Activated naive CD4-positive, alpha-beta T cell treated with anti-CD3 and anti-CD28 coated beads for 36 hours (primary cell): Measurements from ENCODE around the gene ODAPH. TPM values are rescaled to one million over a fixed set of nuclear protein-coding genes. Genes with fewer than 3 reads are reported as not detected.
"Not testable (repeated sequence)": the region's sequence is repeated elsewhere in the genome, so short reads cannot be mapped to it uniquely, and the experiment has no call there.

Source experiments
- CTCF ChIA-PET: fragments of 350-600 bp; sonication (Branson Sonifier 250); formaldehyde crosslinking; loops from one replicate; lab custom pipeline; 2021; ENCODE audit warnings: antibody characterized with exemption; lab: Charles Lee
- DNase-seq: peaks from one replicate; pipeline ENCODE4 v3.0.0-alpha.2; 2020
- H3K27ac Mint-ChIP-seq: one replicate; pipeline ENCODE4 v1.8.0; 2021; ENCODE audit warnings: mild to moderate bottlenecking, mixed read lengths
- H3K27me3 Mint-ChIP-seq: one replicate; pipeline ENCODE4 v1.8.0; 2021; ENCODE audit warnings: low read depth, mixed read lengths
- H3K36me3 Mint-ChIP-seq: one replicate; pipeline ENCODE4 v1.8.0; 2021; ENCODE audit warnings: low read depth, mixed read lengths
- H3K4me1 Mint-ChIP-seq: one replicate; pipeline ENCODE4 v1.8.0; 2021; ENCODE audit warnings: low read depth, mixed read lengths
- H3K4me3 Mint-ChIP-seq: one replicate; pipeline ENCODE4 v1.8.0; 2021; ENCODE audit warnings: mild to moderate bottlenecking, moderate library complexity, mixed read lengths
- H3K9me3 Mint-ChIP-seq: one replicate; pipeline ENCODE4 v1.8.0; 2021; ENCODE audit warnings: mixed read lengths
- intact Hi-C: fragments of 100-400 bp; cut with micrococcal nuclease; formaldehyde crosslinking; loops from one replicate; pipeline ENCODE4 v1.15.1; 2023
- total RNA-seq, 2 experiments: library from RNA; stranded (reverse); gene quantifications; one replicate each; pipeline ENCODE4 v1.2.3, GENCODE V29; 2021

ODAPH gene
- total RNA-seq, 2 experiments from 2014 or later = not detected

GRCh38 chr4:75525910-75526309, 30.0 kb upstream of the ODAPH start:
- DNase-seq = no peak
- H3K36me3 Mint-ChIP-seq = peaks cover 46% of the 10 kb centered on the region
- H3K4me1 Mint-ChIP-seq = peaks cover 8% of the 10 kb centered on the region
- H3K4me3 Mint-ChIP-seq = no peak overlapping the region
- H3K9me3 Mint-ChIP-seq = no peaks in the 10 kb centered on the region
- no peak overlapping the region for H3K27ac Mint-ChIP-seq
- CTCF ChIA-PET = no interaction called here
- H3K27me3 Mint-ChIP-seq = no peaks in the 10 kb centered on the region
- intact Hi-C loops = no loop called here

- H3K4me1 Mint-ChIP-seq = peaks cover 7% of the 10 kb centered on the region
- H3K9me3 Mint-ChIP-seq = peaks cover 4% of the 10 kb centered on the region
- H3K4me3 Mint-ChIP-seq = no peak overlapping the region
- intact Hi-C loops = no loop called here
- no peaks in the 10 kb centered on the region for H3K27me3 Mint-ChIP-seq
- H3K27ac Mint-ChIP-seq = no peak overlapping the region
- H3K36me3 Mint-ChIP-seq = peaks cover 60% of the 10 kb centered on the region
- CTCF ChIA-PET = interaction anchor here (1.3 kb wide), 1 partner anchor 17 kb away, joined by 5 read pairs; no protein-coding TSS in a partner anchor
- no peak for DNase-seq
Observed at GRCh38 chr4:75527482-75527881, 28.4 kb upstream of the ODAPH start.

DNA sequence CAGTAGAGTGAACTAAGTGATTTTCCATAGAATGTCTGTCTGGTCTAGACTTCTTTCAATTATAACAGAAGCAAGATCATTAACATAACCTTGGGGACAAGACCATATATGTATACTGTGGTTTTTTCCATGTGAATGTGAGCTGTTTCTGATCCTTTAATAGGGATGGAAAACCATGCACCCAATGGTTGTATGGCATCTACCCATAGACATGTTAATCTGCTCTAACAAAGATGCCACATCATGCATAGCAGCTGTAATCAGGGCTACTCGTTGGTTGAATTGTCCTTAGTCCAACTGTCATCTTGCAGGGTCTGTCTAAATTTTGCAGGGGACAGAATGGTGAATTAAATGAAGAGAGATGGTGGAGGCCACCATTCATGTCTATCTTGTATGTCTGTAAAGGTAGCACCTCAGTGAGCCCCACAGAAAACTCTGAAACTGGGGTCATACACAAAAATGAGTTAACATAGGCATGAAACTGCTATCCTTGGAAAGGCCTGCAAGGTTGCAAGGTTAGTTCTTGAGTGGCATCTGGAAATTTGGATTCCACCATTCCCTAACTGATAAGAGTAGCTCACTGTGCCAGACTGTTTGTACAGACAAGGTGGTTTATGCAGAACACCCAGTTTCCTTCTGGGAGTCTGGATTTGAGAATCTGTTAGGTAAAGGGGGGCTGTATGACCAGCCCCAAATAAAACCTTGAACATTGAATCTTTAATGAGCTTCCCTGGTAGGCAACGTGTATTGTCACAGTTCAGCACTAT, 25.1 kb upstream of the ODAPH start:
- Mint-ChIP-seq H3K27me3 (no peaks in the 10 kb centered on the region), H3K36me3 (peaks cover 56% of the 10 kb centered on the region), H3K9me3 (peaks cover 12% of the 10 kb centered on the region), H3K4me3 (no peak overlapping the region), H3K27ac (no peak overlapping the region), H3K4me1 (no peaks in the 10 kb centered on the region)
- intact Hi-C loops = no loop called here
- no peak for DNase-seq
- CTCF ChIA-PET = no interaction called here

DNA sequence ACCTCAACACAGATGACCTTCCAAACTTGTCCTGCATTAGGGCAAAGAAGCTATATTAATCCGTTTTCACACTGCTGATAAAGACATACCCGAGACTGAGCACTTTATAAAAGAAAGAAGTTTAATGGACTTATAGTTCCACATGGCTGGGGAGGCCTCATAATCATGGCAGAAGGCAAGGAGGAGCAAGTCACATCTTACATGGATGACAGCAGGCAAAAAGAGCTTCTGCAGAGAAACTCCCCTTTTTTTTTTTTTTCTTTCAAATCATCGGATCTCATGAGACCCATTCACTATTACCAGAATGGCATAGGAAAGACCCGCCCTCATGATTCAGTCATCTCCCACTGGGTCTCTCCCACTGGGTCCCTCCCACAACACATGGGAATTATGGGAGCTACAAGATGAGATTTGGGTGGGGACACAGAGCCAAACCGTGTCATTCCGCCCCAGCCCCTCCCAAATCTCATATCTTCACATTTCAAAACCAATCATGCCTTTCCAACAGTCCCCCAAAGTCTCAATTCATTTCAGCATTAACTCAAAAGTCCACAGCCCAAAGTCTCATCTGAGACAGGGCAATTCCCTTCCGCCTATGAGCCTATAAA, 24.2 kb upstream of the ODAPH start:
- H3K4me3 Mint-ChIP-seq, DNase-seq, H3K27ac Mint-ChIP-seq, H3K4me1 Mint-ChIP-seq, intact Hi-C loops, H3K27me3 Mint-ChIP-seq: not testable (repeated sequence)
- peaks cover 12% of the 10 kb centered on the region for H3K9me3 Mint-ChIP-seq
- CTCF ChIA-PET = interaction anchor here (0.6 to 0.7 kb wide), 2 partner anchors 280 to 1205 kb away, joined by 3 read pairs; no protein-coding TSS in a partner anchor
- H3K36me3 Mint-ChIP-seq = peaks cover 52% of the 10 kb centered on the region

DNA sequence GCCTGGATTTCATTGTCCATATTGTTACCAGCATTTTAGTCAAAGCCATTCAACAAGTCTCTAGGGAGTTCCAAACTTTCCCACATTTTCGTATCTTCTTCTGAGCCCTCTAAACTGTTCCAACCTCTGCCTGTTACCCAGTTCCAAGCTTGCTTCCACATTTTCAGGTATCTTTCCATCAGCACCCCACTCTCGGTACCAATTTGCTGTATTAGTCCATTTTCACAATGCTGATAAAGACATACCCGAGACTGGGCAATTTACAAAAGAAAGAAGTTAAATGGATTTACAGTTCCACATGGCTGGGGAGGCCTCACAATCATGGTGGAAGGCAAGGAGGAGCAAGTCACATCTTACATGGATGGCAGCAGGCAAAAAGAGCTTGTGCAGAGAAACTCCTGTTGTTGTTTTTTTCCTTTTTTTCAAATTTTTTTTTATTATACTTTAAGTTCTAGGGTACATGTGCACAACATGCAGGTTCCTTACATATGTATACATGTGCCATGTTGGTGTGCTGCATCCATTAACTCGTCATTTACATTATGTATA, 22.5 kb upstream of the ODAPH start:
- H3K27ac Mint-ChIP-seq, intact Hi-C loops, CTCF ChIA-PET, DNase-seq, H3K27me3 Mint-ChIP-seq, H3K4me1 Mint-ChIP-seq, H3K4me3 Mint-ChIP-seq: not testable (repeated sequence)
- peaks cover 12% of the 10 kb centered on the region for H3K9me3 Mint-ChIP-seq
- peaks cover 48% of the 10 kb centered on the region for H3K36me3 Mint-ChIP-seq

GRCh38 chr4:75533926-75534325, 21.9 kb upstream of the ODAPH start:
- CTCF ChIA-PET, H3K27ac Mint-ChIP-seq, H3K4me3 Mint-ChIP-seq, DNase-seq, H3K4me1 Mint-ChIP-seq, H3K27me3 Mint-ChIP-seq, intact Hi-C loops: not testable (repeated sequence)
- H3K9me3 Mint-ChIP-seq = peaks cover 12% of the 10 kb centered on the region
- H3K36me3 Mint-ChIP-seq = peaks cover 47% of the 10 kb centered on the region

- H3K4me1 Mint-ChIP-seq, DNase-seq, H3K9me3 Mint-ChIP-seq, H3K27me3 Mint-ChIP-seq, intact Hi-C loops, CTCF ChIA-PET, H3K27ac Mint-ChIP-seq, H3K4me3 Mint-ChIP-seq: not testable (repeated sequence)
- H3K36me3 Mint-ChIP-seq = peaks cover 20% of the 10 kb centered on the region
Observed at GRCh38 chr4:75537308-75537707, 18.6 kb upstream of the ODAPH start.

DNA sequence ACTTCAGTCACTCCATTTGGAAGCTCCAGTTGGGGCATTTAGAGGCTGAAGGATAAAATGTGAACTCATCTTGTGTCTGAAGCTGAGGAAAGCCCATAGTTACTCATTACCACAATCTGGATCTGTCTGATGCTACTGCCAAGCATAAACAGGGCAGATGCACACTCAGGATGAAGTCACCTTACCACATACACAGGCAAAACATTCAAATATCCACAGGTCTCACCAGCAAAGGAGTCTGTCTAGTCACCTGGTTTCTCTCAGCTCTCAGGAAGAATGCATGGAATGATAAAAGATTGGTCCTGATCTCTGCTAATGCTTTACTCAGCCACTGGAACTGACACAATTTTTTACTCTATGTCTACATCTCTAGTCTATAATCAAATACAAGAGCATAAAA, 13.0 kb upstream of the ODAPH start:
- intact Hi-C loops = no loop called here
- H3K27me3 Mint-ChIP-seq = no peaks in the 10 kb centered on the region
- no peak for DNase-seq
- H3K9me3 Mint-ChIP-seq = no peaks in the 10 kb centered on the region
- H3K27ac Mint-ChIP-seq = no peak overlapping the region
- H3K36me3 Mint-ChIP-seq = peaks cover 6% of the 10 kb centered on the region
- no peak overlapping the region for H3K4me3 Mint-ChIP-seq
- no peaks in the 10 kb centered on the region for H3K4me1 Mint-ChIP-seq
- CTCF ChIA-PET = interaction anchor here (0.9 kb wide), 1 partner anchor 28 kb away, joined by 3 read pairs; no protein-coding TSS in a partner anchor

GRCh38 chr4:75544220-75544619, 11.6 kb upstream of the ODAPH start:
- H3K36me3 Mint-ChIP-seq, H3K9me3 Mint-ChIP-seq, H3K27me3 Mint-ChIP-seq, H3K4me3 Mint-ChIP-seq, H3K27ac Mint-ChIP-seq, DNase-seq, intact Hi-C loops, H3K4me1 Mint-ChIP-seq: not testable (repeated sequence)
- CTCF ChIA-PET = interaction anchor here (0.6 to 0.9 kb wide), 3 partner anchors 17 to 322 kb away, joined by 3 to 5 read pairs (median 3); no protein-coding TSS in a partner anchor

- Mint-ChIP-seq H3K27me3 (no peaks in the 10 kb centered on the region), H3K27ac (no peak overlapping the region), H3K4me1 (no peaks in the 10 kb centered on the region), H3K4me3 (no peak overlapping the region), H3K9me3 (no peaks in the 10 kb centered on the region), H3K36me3 (peaks cover 5% of the 10 kb centered on the region)
- CTCF ChIA-PET = interaction anchor here (0.6 kb wide), 1 partner anchor 111 kb away, joined by 3 read pairs; no protein-coding TSS in a partner anchor
- intact Hi-C loops = no loop called here
- DNase-seq = no peak
Observed at GRCh38 chr4:75544870-75545269, 11.0 kb upstream of the ODAPH start.

DNA sequence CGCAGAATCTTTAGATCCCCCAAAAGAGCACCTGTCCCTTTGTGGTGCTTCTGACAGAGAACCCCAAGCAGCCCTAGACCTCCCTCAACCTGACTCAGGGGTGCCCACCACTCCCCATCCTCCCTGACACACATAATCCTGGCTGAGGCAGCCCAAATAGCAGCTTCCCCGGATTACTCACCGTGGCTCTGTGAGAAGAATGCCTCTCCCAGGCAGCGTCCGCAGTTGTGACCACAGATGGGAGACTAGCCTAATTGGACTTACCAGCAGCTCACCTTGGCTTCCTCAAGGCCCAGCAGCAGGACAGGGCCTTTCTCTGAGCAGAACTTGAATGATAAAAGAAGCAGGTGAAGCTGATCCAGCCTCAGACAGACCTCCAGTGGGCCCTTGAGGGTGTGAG, 10.3 kb upstream of the ODAPH start:
- no peak overlapping the region for H3K4me3 Mint-ChIP-seq
- intact Hi-C loops = no loop called here
- peaks cover 2% of the 10 kb centered on the region for H3K36me3 Mint-ChIP-seq
- DNase-seq = no peak
- no peaks in the 10 kb centered on the region for H3K4me1 Mint-ChIP-seq
- no peak overlapping the region for H3K27ac Mint-ChIP-seq
- H3K27me3 Mint-ChIP-seq = no peaks in the 10 kb centered on the region
- CTCF ChIA-PET = no interaction called here
- no peaks in the 10 kb centered on the region for H3K9me3 Mint-ChIP-seq

DNA sequence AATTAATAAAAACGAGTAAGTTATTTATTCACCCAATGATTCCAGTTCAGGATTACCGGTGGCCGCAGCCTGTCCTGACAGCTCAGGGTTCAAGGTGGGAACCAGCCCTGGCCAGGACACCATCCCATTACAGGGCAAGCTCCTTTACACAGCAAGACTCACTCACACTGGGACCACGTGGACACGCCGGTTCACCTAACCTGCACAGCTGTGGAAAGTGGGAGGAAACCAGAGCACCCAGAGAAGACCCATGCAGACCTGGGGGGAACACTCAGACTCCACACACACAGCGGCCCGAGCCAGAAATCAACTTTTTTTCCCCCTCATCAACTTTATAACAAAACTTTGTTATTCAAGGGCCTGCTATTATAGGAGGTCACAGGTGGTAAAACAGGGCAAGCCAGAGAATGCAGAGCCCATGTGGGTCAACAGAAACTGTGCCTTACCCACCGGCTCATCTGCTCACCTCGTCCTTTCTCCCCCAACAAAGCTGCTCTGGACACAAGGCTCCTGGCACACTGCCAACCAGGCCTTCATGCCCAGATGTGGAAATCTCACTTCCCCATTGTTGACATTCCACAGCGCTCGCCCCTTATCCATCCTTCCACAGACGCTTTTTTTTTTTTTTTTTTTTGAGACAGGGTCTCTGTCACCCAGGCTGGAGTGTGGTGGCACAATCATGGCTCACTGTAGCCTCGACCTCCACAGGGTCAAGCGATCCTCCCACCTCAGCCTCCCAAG, 8.0 kb upstream of the ODAPH start:
- H3K27me3 Mint-ChIP-seq = no peaks in the 10 kb centered on the region
- peaks cover 2% of the 10 kb centered on the region for H3K36me3 Mint-ChIP-seq
- intact Hi-C loops = no loop called here
- H3K27ac Mint-ChIP-seq = no peak overlapping the region
- H3K4me3 Mint-ChIP-seq = no peak overlapping the region
- H3K9me3 Mint-ChIP-seq = no peaks in the 10 kb centered on the region
- CTCF ChIA-PET = interaction anchor here (0.6 kb wide), 1 partner anchor 45 kb away, joined by 5 read pairs; no protein-coding TSS in a partner anchor
- DNase-seq = no peak
- no peaks in the 10 kb centered on the region for H3K4me1 Mint-ChIP-seq
